Cortex of kidney (tissue), 1 donor: ENCODE results near the gene MVB12A.

Experiments
- DNase-seq: peaks from one replicate; lab custom pipeline; 2025; lab: John Stamatoyannopoulos, UW

Gene MVB12A

DNA sequence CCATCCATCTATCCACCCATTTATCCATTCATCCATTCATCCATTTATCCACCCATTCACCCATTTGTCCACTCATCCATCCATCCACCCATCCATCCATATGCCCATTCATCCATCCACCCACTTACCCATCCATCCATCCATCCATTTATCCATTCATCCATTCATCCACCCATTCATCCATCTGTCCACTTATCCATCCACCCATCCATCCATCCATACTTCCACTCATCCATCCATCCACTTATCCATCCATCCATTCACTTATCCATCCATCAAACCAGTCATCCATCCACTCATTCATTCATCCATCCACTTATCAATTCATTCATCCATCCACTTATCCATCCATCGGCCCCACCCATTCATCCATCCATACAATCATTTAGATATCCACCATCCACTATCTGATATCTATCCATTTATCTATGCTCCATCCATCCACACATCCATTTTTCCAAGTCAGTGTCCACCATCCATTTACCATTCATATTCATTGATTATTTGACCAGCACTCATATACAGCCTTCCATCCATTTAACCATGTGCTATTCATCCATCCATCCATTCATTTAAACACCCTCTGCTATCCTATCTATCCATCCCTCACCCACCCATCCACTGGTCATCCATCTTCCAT lies 25.8 kb downstream of the MVB12A start:
- DNase-seq, result no peak

DNA sequence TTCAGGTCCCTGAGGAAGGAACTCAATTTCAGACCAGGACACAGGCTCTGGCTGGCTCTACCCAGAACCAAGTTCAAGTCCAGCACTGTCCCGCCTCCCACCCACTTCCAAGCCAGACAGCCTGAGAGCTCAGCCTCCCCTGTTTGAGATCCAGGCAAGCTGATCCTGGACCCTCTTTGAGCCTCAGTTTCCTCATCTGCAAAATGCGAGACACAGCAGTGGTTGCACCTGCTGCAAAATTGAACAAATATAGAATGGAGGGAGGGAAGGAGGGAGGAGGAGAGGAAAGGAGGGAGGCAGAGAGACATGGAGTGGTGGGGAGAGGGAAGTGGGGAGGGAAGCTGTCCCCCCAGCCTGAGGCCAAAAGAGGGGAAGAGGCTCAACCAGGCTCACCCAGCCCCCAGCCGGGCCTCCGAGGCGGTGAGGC lies 27.9 kb downstream of the MVB12A start:
- DNase-seq, result no peak

DNA sequence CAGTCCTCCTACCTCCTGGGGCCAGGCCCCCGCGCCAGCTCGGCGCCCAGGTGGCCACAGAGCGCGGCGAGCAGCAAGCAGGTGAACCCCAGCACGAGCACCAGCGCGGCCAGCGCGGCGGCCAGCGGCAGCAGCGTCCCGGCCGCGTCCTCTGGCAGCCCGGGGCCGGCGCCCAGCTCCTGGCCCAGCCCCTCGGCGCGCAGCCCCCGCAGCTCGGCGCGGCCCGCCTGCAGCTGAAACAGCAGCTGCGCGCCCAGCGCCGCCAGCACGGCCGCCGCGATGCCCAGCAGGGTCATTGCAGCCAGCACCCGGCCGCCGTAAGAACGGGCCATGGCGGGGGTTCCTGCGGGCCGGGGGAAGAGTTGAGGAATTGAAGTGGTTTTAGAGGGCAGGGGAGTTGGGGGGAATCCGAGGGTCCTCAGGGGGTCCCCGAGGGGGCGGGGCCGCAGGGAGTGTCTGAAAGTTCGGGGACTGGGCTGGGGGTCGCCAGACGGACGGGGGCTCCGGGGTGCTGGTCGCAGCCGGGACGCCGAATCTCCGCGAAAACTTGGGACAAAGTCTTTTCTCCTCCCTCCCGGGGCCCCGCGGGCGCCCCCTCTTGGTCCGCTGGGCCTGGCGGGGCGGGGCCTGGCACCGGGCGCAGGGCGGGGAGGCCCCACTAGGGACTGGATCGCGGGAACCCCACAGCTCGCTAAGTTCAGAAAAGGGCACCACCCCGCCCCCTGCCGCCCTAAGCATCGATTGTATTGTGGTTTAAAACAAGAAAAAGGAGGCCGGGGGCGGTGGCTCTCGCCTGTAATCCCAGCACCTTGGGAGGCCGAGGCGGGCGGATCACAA lies 28.5 kb downstream of the MVB12A start, which contains the start of gene TMEM221:
Gene TMEM221, minus strand, starts transcription at position 538 of the 837 bp plus-strand sequence. Its CDS starts 206 bp downstream, at position 332.
- no peak for DNase-seq

DNA sequence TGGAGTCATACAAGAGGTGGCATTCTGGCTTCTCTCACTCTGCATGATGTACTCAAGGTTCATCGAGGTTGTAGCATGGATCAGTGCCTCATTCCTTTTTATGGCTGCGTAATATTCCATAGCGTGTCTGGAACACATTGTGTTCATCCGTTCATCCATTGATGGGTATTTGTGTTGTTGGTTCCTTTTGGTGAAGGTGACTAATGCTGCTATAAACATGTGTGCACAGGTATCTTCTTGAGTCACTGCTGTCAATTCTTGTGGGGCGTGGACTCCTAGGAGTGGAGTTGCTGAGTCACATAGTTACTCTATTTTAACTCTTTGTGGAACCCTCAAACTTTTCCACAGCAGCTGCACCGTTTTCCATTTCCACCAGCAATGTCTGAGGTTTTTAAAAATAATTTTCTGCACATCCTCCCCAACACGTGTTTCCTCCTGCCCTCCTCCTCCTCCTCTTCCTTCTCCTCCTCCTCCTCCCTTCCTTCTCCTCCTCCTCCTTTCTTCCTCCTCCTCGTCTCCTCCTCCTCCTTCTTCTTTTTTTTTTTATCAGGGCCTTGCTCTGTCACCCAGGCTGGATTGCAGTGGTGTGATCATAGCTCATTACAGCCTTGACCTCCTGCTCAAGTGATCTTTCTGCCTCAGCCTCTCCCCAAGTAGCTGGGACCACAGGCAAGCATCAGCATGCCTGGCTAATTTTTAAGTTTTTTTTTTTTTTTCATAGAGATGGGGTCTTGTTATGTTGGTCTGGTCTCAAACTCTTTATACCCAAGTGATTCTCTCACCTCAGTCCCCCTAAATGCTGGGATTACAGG lies 30.6 kb downstream of the MVB12A start:
- no peak for DNase-seq

DNA sequence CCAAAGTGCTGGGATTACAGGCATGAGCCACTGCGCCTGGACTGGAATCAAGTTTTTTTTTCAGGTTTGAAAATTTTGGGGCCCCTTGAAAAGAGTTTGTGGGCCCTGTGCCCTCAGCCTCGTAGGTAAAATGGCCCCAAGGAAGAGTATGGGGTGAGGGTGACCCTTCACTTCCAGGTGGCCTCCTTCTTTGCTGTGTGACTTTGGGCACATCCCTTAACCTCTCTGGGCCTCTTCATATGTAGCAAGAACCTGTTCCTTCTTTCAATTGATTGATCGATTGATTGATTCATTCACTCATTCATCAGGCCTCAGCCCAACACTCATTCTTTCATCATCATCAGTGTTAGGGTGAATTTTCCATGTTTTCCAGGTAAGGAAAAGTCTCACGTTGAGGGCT lies 32.0 kb downstream of the MVB12A start:
- DNase-seq, result no peak

DNA sequence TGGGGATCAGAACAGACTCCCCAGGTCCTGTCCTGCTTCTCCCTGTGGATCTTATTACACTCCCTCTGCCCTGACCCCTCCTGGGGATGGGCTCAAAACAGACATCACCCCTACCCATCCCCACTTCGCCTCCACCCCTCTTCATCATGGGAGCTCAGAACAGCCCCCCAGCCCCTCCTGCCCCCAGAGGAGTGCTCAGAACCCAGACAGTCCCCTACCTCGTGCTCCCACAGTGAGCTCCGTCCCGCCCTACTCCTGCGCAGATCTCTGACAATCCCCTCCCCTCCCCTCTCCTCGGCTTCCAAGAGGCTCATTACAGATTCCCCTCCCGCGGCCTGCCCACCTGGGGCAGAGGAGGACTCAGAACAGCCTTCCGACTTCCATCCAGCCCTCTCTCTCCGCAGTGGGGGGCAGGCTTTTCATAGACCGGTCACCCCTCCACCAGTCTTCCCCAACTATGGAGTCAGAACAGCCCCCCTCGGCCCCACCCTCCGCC lies 34.8 kb downstream of the MVB12A start:
- no peak for DNase-seq

DNA sequence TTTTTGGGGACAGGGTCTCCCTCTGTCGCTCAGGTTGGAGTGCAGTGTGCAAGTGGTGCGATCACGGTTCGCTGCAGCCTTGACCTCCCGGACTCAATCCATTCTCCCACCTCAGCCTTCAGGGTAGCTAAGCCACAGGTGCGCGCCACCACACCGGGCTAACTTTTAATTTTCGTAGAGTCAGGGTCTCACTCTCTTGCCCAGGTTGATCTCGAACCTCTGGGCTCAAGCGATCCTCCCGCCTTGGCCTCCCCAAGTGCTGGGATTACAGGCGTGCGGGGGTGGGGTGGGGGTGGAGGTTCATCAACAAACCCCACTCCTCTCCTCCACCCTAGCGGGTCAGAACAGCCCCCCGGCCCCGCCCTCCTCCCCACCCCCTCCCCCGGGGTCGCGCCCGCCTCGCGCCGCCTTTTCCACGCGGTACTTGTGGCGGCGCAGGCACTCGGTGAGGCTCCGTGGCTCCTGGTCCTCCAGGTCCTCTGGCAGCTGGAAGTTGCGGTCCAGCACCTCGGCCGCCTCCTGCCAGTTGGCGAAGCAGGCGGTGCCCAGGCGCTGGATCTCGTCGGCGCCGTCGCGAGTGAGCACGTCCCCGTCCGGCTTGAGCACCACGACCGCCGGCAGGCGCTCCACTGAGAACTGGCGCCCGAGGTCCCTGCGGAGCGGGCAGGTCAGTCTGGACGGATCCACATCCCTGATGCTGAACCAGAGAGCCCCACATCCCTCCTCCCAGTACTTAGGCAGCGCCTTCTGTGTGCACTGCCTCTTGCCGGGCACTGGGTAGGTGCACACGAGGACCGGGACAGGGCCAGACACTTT lies 35.7 kb downstream of the MVB12A start:
- DNase-seq, result no peak

DNA sequence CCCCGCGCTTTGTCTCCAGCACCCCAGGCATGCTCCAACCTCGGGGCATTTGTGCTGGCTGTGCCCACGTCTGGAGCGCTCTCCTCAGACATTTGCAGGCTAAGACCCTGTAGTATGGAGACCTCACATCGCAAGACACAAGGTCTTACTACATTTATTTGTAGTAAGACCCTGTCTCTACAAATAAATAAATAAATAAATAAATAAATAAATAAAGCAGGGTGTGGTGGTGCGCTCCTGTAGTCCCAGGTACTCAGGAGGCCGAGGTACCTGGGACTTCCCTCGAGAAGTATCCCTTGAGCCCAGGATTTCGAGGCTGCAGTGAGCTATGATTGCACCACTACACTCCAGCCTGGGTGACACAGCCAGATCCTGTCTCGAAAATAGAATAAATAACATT lies 36.3 kb downstream of the MVB12A start:
- no peak for DNase-seq

DNA sequence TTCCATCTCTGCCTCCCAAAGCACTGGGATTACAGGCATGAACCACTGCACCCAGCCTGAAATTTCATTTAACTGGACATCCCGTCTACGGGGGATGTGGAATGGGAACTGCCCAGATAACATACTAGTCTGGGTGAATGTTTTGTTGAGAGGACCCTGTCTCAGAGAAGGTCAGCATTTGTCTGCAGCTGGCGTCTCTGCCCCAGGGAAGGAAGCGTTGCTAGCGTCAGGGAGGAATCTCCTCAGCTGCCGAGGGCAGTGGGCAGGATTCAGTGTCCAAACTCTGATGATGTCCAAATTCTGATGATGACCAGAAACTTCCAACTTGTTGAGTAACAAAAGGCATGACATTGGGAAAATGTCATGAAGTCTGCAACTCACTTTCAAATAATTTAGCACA lies 37.8 kb downstream of the MVB12A start:
- DNase-seq, result no peak

DNA sequence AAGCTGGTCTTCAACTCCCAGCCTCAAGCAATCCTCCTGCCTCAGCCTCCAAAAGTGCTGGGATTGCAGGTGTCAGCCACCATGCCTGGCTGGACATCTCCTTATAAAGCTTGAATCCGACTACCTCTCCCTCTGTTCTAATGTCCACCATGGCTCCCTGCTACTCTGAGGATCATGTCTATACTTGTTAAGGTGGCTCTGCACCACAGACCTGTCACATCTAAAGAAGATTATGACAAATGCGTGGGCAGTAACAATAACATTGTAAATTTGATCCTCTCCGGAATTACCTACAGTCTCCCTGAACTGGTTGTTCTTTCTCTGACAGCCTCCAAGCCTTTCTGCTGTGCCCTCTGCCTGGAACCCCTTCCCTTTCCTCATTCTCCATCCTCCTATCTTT lies 39.1 kb downstream of the MVB12A start:
- no peak for DNase-seq

DNA sequence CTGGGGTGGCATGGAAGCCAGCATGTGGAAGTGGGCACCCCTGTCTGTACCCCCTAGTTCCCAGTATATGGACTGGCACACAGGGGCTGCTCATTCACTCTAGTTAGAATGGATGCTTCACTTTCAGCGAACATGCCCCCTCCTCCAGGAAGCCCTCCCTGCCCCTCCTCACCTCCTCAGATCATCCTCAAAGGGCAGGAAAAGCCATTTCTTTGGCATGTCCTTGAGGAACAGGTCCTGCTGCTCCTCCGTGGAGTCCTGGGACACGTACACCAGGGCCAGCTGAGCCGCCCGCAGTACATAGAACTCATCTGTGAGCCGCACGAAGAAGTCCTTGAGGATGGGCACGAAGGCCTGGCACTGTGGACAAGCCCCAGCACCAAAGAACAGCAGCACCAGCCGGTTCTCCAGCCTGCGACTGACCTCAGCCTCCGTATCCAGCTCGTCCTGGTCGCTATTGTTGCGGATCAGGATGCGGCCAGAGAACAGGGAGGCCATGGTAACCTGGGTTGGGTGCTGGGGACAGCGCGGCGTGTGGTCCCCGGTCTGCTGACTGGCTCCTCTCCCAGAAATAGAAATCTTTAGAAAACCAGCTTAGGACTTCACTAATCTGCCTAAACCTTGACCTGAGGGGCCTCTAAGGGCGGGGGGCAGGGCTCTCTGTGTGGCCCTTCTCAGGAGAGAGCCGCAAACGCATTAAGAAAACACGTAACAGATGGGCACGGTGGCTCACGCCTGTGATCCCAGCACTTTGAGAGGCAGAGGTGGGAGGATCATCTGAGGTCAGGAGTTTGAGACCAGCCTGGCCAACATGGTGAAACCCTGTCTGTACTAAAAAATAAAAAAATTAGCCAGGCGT lies 40.8 kb downstream of the MVB12A start, which contains the start of gene NXNL1:
Gene NXNL1, minus strand, starts transcription at position 555 of the 859 bp plus-strand sequence. Its CDS starts 57 bp downstream, at position 498.
- no peak for DNase-seq

DNA sequence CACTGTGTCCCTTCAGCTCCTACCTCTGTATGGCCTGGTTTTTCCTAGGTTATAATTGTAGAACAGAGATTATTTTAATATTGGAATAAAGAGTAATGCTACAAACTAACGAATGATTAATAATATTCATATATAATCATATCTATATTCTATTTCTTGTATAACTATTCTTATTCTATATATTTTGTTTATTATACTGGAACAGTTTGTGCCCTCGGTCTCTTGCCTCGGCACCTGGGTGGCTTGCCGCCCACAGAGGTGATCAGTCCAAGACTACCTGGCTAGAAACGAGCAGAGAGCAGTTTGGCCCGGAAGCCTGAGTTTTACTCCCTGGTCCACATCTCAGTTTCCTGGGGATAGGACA lies 46.6 kb downstream of the MVB12A start:
- DNase-seq, result no peak

DNA sequence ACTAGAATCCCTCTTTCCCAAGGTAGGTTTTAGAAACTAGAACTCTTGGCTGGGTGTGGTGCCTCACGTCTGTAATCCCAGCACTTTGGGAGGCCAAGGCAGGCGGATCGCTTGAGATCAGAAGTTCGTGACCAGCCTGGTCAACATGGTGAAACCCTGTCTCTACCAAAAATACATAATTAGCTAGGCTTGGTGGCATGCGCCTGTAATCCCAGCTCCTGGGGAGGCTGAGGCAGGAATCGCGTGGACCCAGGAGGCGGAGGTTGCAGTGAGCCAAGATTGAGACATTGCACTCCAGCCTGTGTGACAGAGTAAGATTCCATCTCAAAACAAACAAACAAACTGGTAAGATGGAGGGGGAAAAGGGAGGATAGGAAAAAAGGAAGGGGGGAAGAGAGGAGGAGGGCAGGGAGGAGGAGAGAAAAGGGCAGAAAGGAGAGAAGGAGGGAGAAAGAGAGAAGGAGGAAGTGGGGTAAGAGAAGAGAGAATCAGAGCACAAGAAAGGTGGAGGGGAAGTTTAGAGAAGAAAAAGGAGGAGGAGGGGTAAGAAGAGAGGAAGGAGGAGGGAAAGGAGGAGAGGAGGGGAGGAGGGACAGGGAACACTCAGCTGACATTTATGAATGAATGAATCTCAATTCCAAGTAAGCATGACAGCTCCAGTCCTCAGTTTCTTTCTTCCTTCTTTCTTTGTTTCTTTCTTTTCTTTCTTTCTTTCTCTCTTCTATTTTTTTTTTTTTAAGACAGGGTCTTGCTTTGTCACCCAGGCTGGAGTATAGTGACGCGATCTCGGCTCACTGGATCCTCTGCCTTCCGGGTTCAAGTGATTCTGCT lies 47.8 kb downstream of the MVB12A start:
- DNase-seq, result no peak

DNA sequence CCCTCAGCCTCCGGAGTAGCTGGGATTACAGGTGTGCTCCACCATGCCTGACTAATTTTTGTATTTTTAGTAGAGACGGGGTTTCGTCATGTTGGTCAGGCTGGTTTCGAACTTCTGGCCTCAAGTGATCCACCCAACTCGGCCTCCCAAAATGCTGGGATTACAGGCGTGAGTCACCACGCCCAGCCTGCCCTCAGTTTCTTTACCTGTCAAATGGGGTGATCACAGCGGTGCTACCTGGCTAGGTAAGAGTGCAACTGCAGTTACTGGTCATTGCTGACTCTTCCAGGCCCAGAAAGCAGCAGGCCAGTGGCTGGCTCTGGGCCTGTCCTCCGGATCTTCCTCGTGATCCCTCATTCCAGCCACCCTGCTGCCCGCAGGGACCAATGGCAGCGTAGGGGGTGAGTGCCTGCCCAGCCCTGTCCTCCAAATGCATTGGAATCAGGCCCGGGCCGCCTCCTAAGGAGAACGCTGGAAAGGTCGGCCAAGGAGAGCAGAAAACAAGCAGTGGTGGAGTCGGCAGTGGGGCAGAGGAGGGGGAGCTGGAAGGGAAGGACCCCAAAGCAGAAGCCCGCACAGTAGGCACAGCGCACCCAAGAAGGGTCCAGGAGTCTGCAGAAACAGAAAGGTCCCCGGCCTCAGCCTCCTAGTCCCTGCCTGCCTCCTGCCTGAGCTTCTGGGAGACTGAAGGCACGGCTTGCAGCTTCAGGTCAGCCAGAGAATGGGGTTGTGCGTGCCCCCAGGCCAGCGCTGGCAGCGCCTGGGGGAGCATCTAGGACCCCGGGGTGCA lies 48.6 kb downstream of the MVB12A start:
- DNase-seq, result no peak

DNA sequence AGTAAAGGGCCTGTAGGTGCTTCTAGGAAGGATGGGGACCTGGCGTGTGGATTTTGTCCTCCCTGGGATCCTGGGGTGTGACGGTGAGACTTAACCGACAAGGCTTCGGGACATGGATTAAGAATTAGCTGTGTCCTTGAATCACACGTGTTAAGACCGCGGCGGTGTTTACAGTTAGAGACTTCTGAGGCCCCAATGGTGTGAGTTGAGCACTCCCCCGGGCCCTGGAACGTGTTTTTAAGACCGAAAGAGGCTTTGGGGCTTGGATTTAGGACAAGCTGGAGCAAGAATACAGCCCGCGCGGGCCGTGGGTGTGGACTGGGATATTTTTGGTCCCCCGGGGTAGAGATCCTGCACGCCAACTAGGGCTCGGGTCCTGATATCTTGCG lies 49.2 kb downstream of the MVB12A start:
- DNase-seq, result no peak

DNA sequence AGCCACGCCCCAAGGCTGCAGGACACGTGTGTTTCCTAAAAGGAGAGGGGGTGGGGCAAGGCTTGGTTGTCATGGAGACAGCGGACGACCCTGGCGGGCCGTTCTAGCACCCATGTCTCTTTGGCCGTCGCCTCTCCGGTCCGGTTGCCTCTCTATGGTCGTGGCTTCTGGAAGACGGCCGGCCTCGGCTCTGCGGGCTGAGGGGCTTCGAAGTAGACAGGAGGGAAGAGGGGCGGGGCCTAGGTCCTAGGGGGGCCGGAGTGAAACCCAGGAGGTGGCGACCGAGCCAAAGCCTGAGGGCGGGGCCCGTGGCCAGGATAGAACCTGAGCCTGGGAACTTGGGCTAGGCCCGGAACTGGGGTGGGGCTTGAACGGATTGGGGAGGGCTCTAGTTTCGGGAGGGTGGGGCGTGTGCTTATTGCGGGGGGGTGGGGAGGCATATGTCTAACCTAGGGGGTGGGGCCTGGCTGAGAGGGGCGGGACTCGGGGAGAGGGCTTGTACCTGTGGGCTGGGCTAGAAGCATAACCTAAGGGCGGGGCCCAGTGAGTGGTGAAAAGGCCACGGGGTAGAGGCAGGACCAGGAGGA lies 49.7 kb downstream of the MVB12A start:
- DNase-seq, result no peak

DNA sequence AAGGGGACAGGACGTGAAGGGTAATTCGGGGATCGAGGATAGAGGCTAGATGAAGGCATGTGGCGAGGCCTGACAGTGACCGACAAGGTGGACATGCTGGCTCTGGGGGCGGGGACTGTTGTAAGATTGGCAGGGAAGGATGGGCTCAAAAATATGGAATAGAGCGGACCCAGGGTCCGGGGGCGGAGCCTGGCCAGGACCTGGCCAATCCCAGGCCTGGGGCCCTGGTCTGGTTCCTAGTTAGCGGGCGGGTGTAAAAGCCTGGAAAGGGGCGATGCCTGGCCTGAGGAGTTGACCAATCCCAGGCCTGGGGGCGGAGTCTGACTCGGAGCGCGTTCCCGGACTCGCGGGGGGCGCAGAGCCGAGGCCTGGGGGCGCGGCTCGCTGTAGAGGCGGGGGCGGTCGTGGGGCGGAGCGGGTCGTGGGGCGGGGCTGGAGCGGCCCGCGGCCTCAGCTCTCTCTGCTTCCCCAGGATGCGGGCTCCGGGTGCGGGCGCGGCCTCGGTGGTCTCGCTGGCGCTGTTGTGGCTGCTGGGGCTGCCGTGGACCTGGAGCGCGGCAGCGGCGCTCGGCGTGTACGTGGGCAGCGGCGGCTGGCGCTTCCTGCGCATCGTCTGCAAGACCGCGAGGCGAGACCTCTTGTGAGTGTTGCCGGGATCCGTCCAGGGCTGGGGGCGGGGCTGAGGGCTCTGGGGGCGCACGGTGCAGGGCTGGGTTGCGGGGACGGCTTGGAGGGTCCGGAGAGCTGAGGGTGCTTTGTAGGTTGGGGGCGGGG lies 50.4 kb downstream of the MVB12A start, which contains the start of gene SLC27A1:
Gene SLC27A1, plus strand, starts transcription at position 457 of the 774 bp plus-strand sequence. Its CDS starts 17 bp downstream, at position 474.
- peak; percentile 80 for DNase-seq
